A549 (cell line): ENCODE results near the gene PPP6R1. TPM values are rescaled to one million over a fixed set of nuclear protein-coding genes. Genes with fewer than 3 reads are reported as not detected.
A peak's percentile ranks its signal among the peaks of the same experiment; 100 is the strongest.

Experiments
- ATAC-seq, 2 experiments: fragments of 200-7000 bp in 1 of 2; fragments of >200 bp in 1 of 2; cut with Nextera tagmentation in 1 of 2; cut with Tn5 transposase in 1 of 2; 3 replicates each; pipeline versions ENCODE4 v1.8.0 to v1.9.1; 2018 to 2020; ENCODE audit warnings: mild to moderate bottlenecking in 1 of 2, moderate library complexity in 1 of 2
- CTCF ChIA-PET: fragments of 300-600 bp; sonication (Branson Sonifier 250); formaldehyde crosslinking; extraction: SDS; loops from one replicate; lab custom pipeline; 2021; ENCODE audit warnings: antibody characterized with exemption, inconsistent platforms; lab: Yijun Ruan, JAX
- POLR2A ChIA-PET: fragments of 350-600 bp; formaldehyde crosslinking; extraction: SDS; loops from one replicate; lab custom pipeline; 2021; ENCODE audit warnings: antibody characterized with exemption, inconsistent platforms; lab: Yijun Ruan, JAX
- DNase-seq, 2 experiments: peaks; one replicate each; pipeline versions ENCODE4 v3.0.0 to v3.0.0-alpha.2; 2011 to 2016; ENCODE audit warnings: low read depth in 1 of 2, low spot score in 1 of 2
- FAIRE-seq: peaks from 2 replicates; lab custom pipeline; 2011; peaks lifted over from hg19 to GRCh38; lab: Jason Lieb, UNC
- H3K27ac ChIP-seq, 2 experiments: fragments of >200 bp; sonication (Bioruptor Twin); formaldehyde crosslinking; 3 replicates each; pipeline ENCODE4 v1.5.1; 2016 to 2017
- H3K4me1 ChIP-seq: fragments of >200 bp; sonication (Bioruptor Twin); formaldehyde crosslinking; 3 replicates; pipeline ENCODE4 v1.6.1; 2016
- H3K4me2 ChIP-seq: fragments of >200 bp; sonication (Bioruptor Twin); formaldehyde crosslinking; 3 replicates; pipeline ENCODE4 v1.6.1; 2016
- H3K4me3 ChIP-seq: fragments of >200 bp; sonication (Bioruptor Twin); formaldehyde crosslinking; 3 replicates; pipeline ENCODE4 v1.5.1; 2016
- H3K9me3 ChIP-seq: fragments of >200 bp; sonication (Bioruptor Twin); formaldehyde crosslinking; 3 replicates; pipeline ENCODE4 v1.6.1; 2016
- BCL3 ChIP-seq: fragments of >200 bp; sonication (Bioruptor Twin); formaldehyde crosslinking; IDR thresholded peaks from 3 replicates; pipeline ENCODE4 v1.6.1; 2016
- CBX8 ChIP-seq: fragments of 200-600 bp; sonication (generic); IDR thresholded peaks from 2 replicates; pipeline ENCODE4 v1.6.1; 2016
- CHD2 ChIP-seq: fragments of 150-350 bp; IDR thresholded peaks from 2 replicates; pipeline ENCODE4 v1.6.1; 2014; ENCODE audit warnings: low read length; ENCODE audit not compliant: partially characterized antibody
- CTCF ChIP-seq: fragments of >200 bp; sonication (Bioruptor Twin); formaldehyde crosslinking; IDR thresholded peaks from 3 replicates; pipeline ENCODE4 v1.5.1; 2016
- EHMT2 ChIP-seq: fragments of 200-600 bp; sonication (generic); IDR thresholded peaks from 2 replicates; pipeline ENCODE4 v1.6.1; 2016; ENCODE audit warnings: antibody characterized with exemption, low read depth, mild to moderate bottlenecking, moderate library complexity
- EP300 ChIP-seq, 2 experiments: fragments of >200 bp; sonication (Bioruptor Twin); formaldehyde crosslinking; IDR thresholded peaks; 2 replicates in 1 of 2; 3 replicates in 1 of 2; pipeline ENCODE4 v1.6.1; 2016 to 2017
- ESRRA ChIP-seq: fragments of 150-350 bp; IDR thresholded peaks from 2 replicates; pipeline ENCODE4 v1.6.1; 2014; ENCODE audit warnings: mild to moderate bottlenecking, low read length, borderline replicate concordance
- FOSL2 ChIP-seq, 2 experiments: fragments of 450-650 bp in 1 of 2; fragments of >200 bp in 1 of 2; sonication (Bioruptor Twin) in 1 of 2; formaldehyde crosslinking; IDR thresholded peaks; 2 replicates each; pipeline versions ENCODE4 v1.5.0 to v1.6.1; 2016 to 2020; ENCODE audit warnings: mild to moderate bottlenecking in 1 of 2, moderate library complexity in 1 of 2
- GATA3 ChIP-seq: IDR thresholded peaks from 2 replicates; pipeline ENCODE4 v1.6.1; 2012; ENCODE audit warnings: borderline replicate concordance
- HMGXB4 ChIP-seq: fragments of 250-450 bp; sonication (Bioruptor Pico); IDR thresholded peaks from 2 replicates; pipeline ENCODE4 v1.5.0; 2021; ENCODE audit warnings: mild to moderate bottlenecking, moderate library complexity, borderline replicate concordance
- HOXB13 ChIP-seq: fragments of 250-450 bp; sonication (Bioruptor Pico); IDR thresholded peaks from 2 replicates; pipeline ENCODE4 v1.5.0; 2020; ENCODE audit warnings: low read depth, mild to moderate bottlenecking, moderate library complexity
- MAX ChIP-seq: IDR thresholded peaks from 2 replicates; pipeline ENCODE4 v1.6.1; 2012
- NFE2L2 ChIP-seq: fragments of 150-350 bp; conservative IDR thresholded peaks from 2 replicates; pipeline ENCODE4 v1.6.1; 2014; ENCODE audit warnings: low read length
- PHF8 ChIP-seq: fragments of 200-600 bp; sonication (generic); IDR thresholded peaks from 2 replicates; pipeline ENCODE4 v1.6.1; 2016; ENCODE audit warnings: low read depth, mild to moderate bottlenecking, antibody characterized with exemption, moderate library complexity, borderline replicate concordance
- POLR2A ChIP-seq: IDR thresholded peaks from 2 replicates; pipeline ENCODE4 v1.6.1; 2012; ENCODE audit warnings: mild to moderate bottlenecking, low read length
- REST ChIP-seq: fragments of 200-600 bp; sonication (generic); IDR thresholded peaks from 2 replicates; pipeline ENCODE4 v1.6.1; 2016; ENCODE audit warnings: antibody characterized with exemption, mild to moderate bottlenecking, moderate library complexity
- SREBF2 ChIP-seq: fragments of 450-650 bp; IDR thresholded peaks from 2 replicates; pipeline ENCODE4 v1.6.1; 2014; ENCODE audit warnings: mild to moderate bottlenecking, moderate library complexity
- TFCP2L1 ChIP-seq: fragments of 250-450 bp; sonication (Bioruptor Pico); IDR thresholded peaks from 2 replicates; pipeline ENCODE4 v1.5.0; 2021; ENCODE audit warnings: mild to moderate bottlenecking
- ZNF302 ChIP-seq: fragments of 250-450 bp; sonication (Bioruptor Pico); IDR thresholded peaks from 2 replicates; pipeline ENCODE4 v1.9.0; 2021; ENCODE audit warnings: inconsistent platforms, mild to moderate bottlenecking, moderate library complexity
- ZSCAN20 ChIP-seq: fragments of 250-450 bp; sonication (Bioruptor Pico); IDR thresholded peaks from 2 replicates; pipeline ENCODE4 v1.8.0; 2022; ENCODE audit warnings: mild to moderate bottlenecking, moderate library complexity
- WGBS: methylation state at CpG from one replicate; pipeline ENCODE4 v1.1.6; 2017; ENCODE audit errors: missing lambda C conversion rate; 5-methylcytosine and 5-hydroxymethylcytosine counted together
- polyA plus RNA-seq, 4 experiments: library from polyadenylated mRNA; depleted of rRNA in 3 of 4; stranded (reverse); fragments of >200 nt; fragmentation: RNase III in 1 of 4; extraction: RNeasy Plus Mini Kit Qiagen cat#74134 plus additional on column Dnase treatment in 1 of 4; gene quantifications; 2 replicates in 3 of 4; 3 replicates in 1 of 4; pipeline ENCODE4 v1.2.3, GENCODE V29; 2011 to 2017

The PPP6R1 gene
- polyA plus RNA-seq, 2 of the 4 experiments (the other 2 are of a cell fraction), result 42.9 to 78.0 TPM

DNA sequence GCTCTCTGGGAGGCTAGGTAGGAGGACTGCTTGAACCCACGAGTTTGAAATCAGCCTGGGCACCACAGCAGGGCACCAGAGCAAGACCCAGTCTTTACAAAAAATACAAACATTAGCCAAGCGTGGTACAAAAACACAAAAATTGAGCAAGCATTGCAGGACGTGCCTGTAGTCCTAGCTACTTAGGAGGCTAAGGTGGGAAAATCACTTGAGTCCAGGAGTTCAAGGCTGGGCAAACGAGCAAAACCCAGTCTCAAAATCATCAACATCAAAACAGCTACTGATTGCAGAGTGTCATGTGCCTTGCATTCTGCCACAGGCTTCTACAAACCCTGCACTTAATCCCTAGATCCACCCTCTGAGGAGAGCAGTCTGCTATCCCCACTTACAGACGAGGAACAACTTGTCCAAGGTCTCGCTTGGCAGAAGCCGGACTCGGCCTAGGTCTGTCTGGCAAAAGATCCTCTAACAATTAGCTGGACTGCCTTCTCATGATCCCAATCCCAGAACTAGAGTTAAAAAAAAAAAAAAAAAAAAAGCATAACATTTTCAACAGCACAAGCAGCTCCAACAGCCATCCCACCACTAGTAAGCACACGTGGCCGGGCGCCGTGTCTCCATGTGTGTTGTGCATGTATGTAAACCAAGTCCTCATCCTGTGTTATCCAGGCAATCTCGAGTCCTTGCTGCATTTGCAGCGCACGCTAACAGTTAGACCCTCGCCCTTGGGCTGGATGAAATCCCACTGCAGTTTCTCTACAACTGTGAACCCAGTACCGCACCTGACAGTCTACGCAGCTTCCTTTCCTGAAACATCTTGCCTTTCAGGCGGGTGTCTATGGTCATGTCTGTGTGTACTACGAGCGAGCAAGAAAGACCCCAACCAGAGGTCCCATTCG lies 2.0 kb downstream of the PPP6R1 start:
- Histone ChIP-seq H3K9me3 (no peaks in the 10 kb centered on the region), H3K4me1 (peaks cover 37% of the 10 kb centered on the region), H3K4me3 (peak overlapping the region; percentile 81), H3K27ac (peak overlapping the region in 1 of 2 experiments; percentile 95; a peak in 4 of 6 replicates), H3K4me2 (peak overlapping the region; percentile 88)
- TF ChIP-seq ESRRA (no peak), CTCF (no peak), CBX8 (no peak), HOXB13 (CRISPR knock-in tag) (no peak), TFCP2L1 (CRISPR knock-in tag) (no peak), ZNF302 (CRISPR knock-in tag) (no peak), SREBF2 (no peak), HMGXB4 (no peak), PHF8 (no peak), EHMT2 (no peak), EP300 (IDR thresholded peaks at IDR 0.05) (no peak), REST (no peak), POLR2A (no peak), GATA3 (no peak), NFE2L2 (no peak), ZSCAN20 (no peak), FOSL2 (IDR thresholded peaks at IDR 0.05) (no peak), FOSL2 (CRISPR knock-in tag; IDR thresholded peaks at IDR 0.05) (no peak), CHD2 (no peak), BCL3 (no peak), MAX (no peak; the same call in 1 of the 2 replicates)
- POLR2A ChIA-PET, result interaction anchor here (0.6 to 1.6 kb wide), 6 partner anchors 11 to 120 kb away, joined by 3 to 5 read pairs (median 4); partner anchors contain the start of gene HSPBP1
- 76% methylated on average over 22 of the region's 22 CpGs for WGBS
- ATAC-seq (no peak), DNase-seq (no peak), FAIRE-seq (no peak)
- CTCF ChIA-PET, result interaction anchor here (0.9 to 4.1 kb wide), 15 partner anchors 9 to 247 kb away, joined by 3 to 17 read pairs (median 5); partner anchors contain the start of gene DNAAF3
